WI38 (cell line): ENCODE measurements around the gene CAMTA2.
A peak's percentile ranks its signal among the peaks of the same experiment; 100 is the strongest.
"Not testable (repeated sequence)": the region's sequence is repeated elsewhere in the genome, so short reads cannot be mapped to it uniquely, and the experiment has no call there.

Experiments
- H3K4me3 ChIP-seq: 2 replicates; pipeline ENCODE4 v1.5.1; 2011; ENCODE audit warnings: low read depth, mild to moderate bottlenecking, control low read depth, low read length
- TF ChIP-seq, protein P1 (sequence below): IDR thresholded peaks from 2 replicates; pipeline ENCODE4 v1.5.1; 2012; ENCODE audit warnings: low read depth, mild to moderate bottlenecking, control low read depth, low read length

Gene CAMTA2

GRCh38 chr17:5031365-5032082 lies 44.0 kb upstream of the CAMTA2 start:
- peak overlapping the region; percentile 47 for H3K4me3 ChIP-seq
- TF ChIP-seq, protein P1, sequence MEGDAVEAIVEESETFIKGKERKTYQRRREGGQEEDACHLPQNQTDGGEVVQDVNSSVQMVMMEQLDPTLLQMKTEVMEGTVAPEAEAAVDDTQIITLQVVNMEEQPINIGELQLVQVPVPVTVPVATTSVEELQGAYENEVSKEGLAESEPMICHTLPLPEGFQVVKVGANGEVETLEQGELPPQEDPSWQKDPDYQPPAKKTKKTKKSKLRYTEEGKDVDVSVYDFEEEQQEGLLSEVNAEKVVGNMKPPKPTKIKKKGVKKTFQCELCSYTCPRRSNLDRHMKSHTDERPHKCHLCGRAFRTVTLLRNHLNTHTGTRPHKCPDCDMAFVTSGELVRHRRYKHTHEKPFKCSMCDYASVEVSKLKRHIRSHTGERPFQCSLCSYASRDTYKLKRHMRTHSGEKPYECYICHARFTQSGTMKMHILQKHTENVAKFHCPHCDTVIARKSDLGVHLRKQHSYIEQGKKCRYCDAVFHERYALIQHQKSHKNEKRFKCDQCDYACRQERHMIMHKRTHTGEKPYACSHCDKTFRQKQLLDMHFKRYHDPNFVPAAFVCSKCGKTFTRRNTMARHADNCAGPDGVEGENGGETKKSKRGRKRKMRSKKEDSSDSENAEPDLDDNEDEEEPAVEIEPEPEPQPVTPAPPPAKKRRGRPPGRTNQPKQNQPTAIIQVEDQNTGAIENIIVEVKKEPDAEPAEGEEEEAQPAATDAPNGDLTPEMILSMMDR = peak; percentile 82

DNA sequence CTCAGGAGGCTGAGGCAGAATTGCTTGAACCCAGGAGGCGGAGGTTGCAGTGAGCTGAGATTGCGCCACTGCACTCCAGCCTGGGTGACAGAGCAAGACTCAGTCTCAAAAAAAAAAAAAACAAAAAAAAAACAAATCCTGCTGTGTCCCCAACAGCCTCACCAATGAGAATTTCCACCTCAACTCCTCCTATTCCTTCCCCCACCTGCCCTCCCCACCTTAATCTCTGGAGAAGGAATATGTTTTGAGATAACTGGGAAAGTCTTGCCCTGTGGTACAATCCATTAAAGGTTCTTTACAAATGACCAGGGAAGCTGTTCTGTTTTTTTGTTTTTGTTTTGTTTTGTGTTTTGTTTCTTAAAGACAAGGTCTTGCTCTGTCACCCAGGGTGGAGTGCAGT lies 42.7 kb upstream of the CAMTA2 start:
- H3K4me3 ChIP-seq = not testable (repeated sequence)

DNA sequence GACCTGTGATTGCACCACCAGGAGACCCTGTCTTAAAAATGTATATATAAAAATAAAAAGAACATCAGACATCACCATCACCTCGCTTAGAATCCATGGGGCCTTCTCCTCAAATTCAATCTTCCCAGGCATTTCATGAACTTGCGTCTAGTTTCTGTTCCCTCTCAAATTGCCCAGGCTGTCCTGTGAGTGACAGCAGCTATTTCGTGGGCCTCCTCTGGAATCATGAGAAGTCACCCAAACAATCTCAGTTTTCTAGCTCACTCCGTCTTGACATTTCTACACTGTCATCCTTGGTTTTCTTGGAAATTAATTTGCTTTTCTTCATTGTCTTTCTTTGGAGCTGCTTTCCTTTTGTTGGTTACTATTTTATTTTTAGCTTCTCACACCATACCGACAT lies 40.4 kb upstream of the CAMTA2 start:
- TF ChIP-seq, protein P1 = no peak
- H3K4me3 ChIP-seq = no peak overlapping the region

DNA sequence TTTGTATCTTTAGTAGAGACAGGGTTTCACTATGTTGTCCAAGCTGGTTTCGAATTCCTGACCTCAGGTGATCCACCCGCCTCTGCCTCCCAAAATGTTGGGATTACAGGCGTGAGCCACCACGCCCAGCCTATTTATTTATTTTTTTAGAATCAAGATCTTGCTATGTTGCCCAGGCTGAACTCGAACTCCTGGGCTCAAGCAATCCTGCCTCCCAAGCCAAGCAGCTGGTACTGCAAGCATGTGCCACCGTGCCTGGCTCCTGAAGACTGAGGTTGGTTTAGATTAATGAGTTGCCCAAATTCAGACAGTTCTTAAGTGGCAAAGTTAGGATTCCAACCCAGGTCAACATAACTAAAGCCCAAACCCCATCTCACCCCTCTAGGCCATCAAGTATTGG lies 39.8 kb upstream of the CAMTA2 start:
- H3K4me3 ChIP-seq = no peak overlapping the region
- TF ChIP-seq, protein P1 = no peak

GRCh38 chr17:5024604-5025003 lies 37.1 kb upstream of the CAMTA2 start:
- TF ChIP-seq, protein P1 = no peak
- H3K4me3 ChIP-seq = no peak overlapping the region

- TF ChIP-seq, protein P1 = no peak
- H3K4me3 ChIP-seq = no peak overlapping the region
These were observed 36.2 kb upstream of the CAMTA2 start for GRCh38 chr17:5023588-5024147.

GRCh38 chr17:5022171-5022711 lies 34.8 kb upstream of the CAMTA2 start:
- H3K4me3 ChIP-seq = no peak overlapping the region
- TF ChIP-seq, protein P1 = no peak
